Astrocyte of the spinal cord (primary cell): Measurements from ENCODE around the gene NPPC.

ENCODE experiments used
- DNase-seq: peaks from one replicate; pipeline ENCODE4 v3.0.0; 2011; ENCODE audit warnings: low read depth, low spot score
- H3K4me3 ChIP-seq: 2 replicates; pipeline ENCODE4 v1.5.1; 2011; ENCODE audit warnings: low read depth, mild to moderate bottlenecking, low read length, moderate library complexity
- in situ Hi-C: cut with HindIII; loops from 2 replicates; pipeline ENCODE4 v1.10.0; 2017; ENCODE audit warnings: low sequenced_read_pairs
- TF ChIP-seq, protein P1 (sequence below): IDR thresholded peaks from 2 replicates; pipeline ENCODE4 v1.5.1; 2012; ENCODE audit warnings: low read depth, mild to moderate bottlenecking, low read length, inconsistent platforms

The NPPC gene

DNA sequence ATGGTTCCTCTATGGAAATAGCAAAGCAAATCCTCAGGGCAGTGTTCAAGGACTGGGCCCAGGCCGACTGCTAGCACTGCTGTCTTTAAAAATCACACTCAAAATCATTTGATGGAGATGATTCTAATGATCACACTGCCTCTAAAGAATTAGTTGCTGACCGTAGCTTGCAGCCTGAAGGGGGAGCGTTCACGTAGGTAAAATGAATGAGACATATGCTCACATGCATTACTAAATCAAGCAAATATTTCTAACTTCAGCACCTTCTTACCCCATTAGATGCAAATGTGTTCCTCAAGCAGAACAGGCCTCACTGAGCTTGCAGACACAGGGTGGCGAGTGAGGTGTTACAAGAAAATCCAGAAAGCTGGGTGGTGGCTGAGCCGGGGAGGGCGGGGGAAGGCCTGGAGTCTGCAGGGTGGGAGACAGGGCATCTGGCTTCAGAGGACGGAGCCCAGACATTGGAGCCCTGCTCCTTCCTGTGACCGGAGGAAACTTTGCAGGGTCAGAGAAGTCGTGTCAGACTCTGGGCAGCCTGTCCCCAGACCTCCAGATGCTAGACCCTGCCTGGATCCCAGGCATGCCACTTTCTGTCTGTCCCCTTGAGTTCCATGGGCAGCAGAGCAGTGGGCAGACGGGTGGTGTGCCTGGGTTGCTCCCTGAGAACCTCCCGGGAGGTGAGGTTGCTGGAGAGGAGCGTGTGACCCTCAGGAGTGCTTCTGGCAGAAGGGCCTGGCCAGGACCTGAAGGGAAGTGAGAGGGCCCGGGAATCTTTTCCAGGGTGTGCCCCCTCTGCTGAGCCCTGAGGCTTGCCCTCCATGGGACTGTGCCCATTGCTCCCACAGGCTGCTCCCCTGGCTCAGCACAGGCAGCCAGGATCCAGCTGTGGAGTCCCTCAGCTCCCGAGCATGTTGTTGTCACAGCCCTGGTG is 7.1 kb upstream of the NPPC start:
- TF ChIP-seq, protein P1, sequence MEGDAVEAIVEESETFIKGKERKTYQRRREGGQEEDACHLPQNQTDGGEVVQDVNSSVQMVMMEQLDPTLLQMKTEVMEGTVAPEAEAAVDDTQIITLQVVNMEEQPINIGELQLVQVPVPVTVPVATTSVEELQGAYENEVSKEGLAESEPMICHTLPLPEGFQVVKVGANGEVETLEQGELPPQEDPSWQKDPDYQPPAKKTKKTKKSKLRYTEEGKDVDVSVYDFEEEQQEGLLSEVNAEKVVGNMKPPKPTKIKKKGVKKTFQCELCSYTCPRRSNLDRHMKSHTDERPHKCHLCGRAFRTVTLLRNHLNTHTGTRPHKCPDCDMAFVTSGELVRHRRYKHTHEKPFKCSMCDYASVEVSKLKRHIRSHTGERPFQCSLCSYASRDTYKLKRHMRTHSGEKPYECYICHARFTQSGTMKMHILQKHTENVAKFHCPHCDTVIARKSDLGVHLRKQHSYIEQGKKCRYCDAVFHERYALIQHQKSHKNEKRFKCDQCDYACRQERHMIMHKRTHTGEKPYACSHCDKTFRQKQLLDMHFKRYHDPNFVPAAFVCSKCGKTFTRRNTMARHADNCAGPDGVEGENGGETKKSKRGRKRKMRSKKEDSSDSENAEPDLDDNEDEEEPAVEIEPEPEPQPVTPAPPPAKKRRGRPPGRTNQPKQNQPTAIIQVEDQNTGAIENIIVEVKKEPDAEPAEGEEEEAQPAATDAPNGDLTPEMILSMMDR, result peak; percentile 3
- no peak overlapping the region for H3K4me3 ChIP-seq
- no peak for DNase-seq
- in situ Hi-C loops, result no loop called here

DNA sequence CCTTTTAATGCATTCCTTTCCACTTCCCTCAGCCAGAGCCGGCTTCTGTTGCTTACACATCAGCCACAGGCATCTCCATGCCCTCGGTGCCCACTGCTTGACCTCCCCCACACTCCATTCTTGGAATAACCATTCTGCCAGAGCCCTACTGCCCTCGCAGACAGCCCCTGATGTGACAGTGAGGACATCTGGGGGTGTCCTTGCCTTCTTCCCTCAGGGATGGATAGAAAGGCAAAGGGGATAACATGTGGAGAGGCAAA is 6.4 kb upstream of the NPPC start:
- no peak overlapping the region for H3K4me3 ChIP-seq
- TF ChIP-seq, protein P1, result no peak
- in situ Hi-C loops, result no loop called here
- DNase-seq, result no peak

DNA sequence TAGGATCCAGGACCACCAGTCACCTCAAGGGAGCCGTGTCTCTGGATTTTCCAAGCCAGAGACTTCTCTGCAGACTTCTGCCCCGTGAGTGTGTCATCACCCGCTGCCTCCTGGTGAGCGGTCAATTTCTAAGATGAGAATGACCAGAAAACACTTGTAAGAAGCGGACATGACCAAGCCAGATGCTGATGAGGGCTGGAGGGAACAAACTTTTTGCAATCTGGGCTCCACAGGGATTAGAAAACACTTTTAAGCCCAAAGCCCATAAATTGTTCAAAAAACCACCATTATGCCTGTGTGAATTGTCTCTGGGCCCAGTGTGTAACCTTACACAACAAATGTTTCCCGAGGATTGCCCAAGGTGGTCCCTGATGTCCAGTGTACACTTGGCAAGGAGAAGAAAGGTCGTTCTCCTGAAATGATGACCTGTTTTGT is 5.3 kb upstream of the NPPC start:
- H3K4me3 ChIP-seq, result no peak overlapping the region
- TF ChIP-seq, protein P1, result no peak

DNA sequence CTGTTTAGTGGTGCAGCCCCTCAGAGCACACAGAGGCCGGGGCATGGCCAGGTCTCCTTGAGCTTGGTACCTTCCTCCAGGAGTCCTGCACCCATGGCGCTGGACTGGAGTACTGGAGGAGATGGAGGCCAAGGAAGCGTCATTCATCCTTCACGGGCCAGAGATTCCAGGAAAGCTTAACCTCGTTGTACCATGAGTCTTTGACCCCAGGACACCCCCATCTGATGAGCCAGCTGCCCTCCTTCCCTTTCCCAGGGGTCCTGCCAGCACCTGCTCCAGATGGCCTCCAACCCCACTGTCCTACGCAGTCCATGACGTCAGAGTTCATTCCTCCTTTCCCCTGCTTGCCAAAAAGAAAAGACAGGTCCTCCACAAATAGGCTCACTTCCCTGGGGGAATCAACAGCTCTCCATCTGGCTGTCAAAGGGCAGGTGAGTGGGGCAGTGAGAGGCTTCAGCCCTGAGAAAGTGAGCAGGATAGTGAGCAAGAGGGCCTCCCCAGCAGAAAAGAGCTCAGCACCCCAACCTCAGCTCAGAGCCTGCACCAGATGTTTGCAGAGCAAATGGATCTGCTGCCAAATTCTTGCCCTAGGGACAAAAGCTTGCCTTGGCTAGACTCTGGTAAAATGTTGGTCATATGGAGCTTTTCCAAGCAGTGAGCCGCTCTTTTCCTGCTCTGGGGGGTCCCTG is 4.5 kb upstream of the NPPC start:
- no peak overlapping the region for H3K4me3 ChIP-seq
- TF ChIP-seq, protein P1, result no peak
- no peak for DNase-seq
- in situ Hi-C loops, result no loop called here

More for the DNA sequence above, 5.3 kb upstream of the NPPC start:
- in situ Hi-C loops, result no loop called here
- no peak for DNase-seq

DNA sequence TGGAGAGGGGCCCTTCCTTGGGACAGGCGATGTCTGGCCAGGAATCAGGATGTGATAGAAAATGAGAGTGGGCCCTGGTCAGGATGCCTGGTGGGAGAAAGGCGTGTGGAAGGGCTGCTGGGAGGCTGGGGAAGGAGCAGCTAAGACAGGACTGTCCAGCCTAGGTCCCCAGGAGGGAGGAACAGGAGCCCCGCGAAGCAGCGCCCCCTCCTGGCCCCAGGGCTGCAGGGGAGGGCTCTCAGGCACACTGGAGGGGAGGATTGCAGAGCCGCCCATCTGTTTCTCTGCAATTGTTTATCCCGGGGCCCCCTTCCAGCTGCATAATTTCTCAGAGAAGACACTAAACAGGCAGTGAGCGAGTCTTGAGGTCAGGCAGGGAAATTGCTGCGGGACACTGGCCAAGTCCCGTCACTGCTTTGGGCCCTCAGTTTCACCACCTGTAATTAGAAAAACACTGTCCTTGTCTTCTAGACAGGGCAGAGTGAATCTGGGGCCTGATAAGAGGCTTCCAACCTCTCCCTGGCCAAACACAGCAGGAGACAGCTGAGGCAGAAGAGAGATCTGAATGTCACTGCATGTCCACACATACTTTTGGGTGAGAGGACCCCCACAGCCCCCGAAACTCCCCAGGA is 3.9 kb upstream of the NPPC start:
- TF ChIP-seq, protein P1, result peak; percentile 47
- DNase-seq, result no peak
- in situ Hi-C loops, result no loop called here
- no peak overlapping the region for H3K4me3 ChIP-seq

DNA sequence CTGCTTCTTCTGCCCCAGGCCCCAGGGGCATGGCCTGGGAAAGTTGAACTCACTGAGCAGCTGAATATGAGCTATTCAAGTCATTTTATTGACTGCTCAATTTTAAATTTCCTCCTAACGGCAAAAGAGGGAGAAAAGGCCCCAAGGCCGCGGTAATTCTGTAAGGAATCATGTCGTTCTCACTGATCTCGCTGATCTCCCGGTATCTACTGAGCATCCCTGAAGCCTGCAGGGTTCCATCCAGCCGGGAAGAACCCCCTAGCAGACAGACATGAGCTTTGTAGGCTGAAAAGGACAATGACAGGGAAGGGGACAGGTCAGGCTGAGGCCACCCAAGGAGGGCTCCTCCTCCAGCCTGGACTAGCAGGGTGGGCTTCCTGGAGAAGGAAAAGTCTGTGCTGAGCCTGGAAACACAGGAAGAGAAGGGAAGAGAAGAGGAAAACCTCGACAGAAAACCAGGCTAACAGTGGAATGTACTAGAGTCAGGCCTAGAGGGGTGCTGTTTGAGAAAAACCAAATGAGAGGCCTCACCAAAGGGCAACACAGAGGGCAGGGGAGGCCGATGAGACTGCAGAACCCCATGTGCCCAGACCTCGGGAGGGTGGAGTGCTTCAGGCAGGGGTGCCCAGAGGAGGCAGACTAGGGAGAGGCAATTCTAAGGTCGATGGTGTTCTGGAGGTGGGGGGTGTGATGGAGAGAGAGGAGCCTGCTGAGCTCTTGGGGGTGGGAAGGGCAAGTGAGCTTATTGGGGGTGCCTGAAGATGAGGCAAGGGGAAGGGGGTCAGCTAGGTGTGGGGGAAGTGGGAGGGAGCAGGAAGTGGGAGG is 2.9 kb upstream of the NPPC start:
- H3K4me3 ChIP-seq, result no peak overlapping the region
- TF ChIP-seq, protein P1, result no peak
- no peak for DNase-seq
- in situ Hi-C loops, result no loop called here
